Colonic mucosa (tissue), 4 donors: Measurements from ENCODE around the gene AMZ1. TPM values are rescaled to one million over a fixed set of nuclear protein-coding genes. Genes with fewer than 3 reads are reported as not detected.
A peak's percentile ranks its signal among the peaks of the same experiment; 100 is the strongest.

Experiments used
- DNase-seq: peaks from one replicate; pipeline ENCODE4 v3.0.0-alpha.2; 2020
- H3K27ac ChIP-seq: fragments of 200-600 bp; one replicate; pipeline ENCODE4 v1.8.0; 2021
- H3K27me3 ChIP-seq: fragments of 200-600 bp; one replicate; pipeline ENCODE4 v1.8.0; 2021
- H3K36me3 ChIP-seq: fragments of 200-600 bp; one replicate; pipeline ENCODE4 v1.8.0; 2021
- H3K4me1 ChIP-seq: fragments of 200-600 bp; one replicate; pipeline ENCODE4 v1.8.0; 2021; ENCODE audit warnings: mild to moderate bottlenecking
- H3K4me3 ChIP-seq: fragments of 200-600 bp; one replicate; pipeline ENCODE4 v1.8.0; 2021
- H3K9ac ChIP-seq, 2 donors: one replicate each; pipeline ENCODE4 v1.7.0; 2013; ENCODE audit warnings: control low read depth in 2 of 2, low read depth in 2 of 2, low read length in 2 of 2
- H3K9me3 ChIP-seq: fragments of 200-600 bp; one replicate; pipeline ENCODE4 v1.8.0; 2021
- intact Hi-C: fragments of 100-400 bp; cut with DNase I; formaldehyde crosslinking; loops from one replicate; pipeline ENCODE4 v1.14.1; 2022
- total RNA-seq, 2 donors: library from RNA; stranded (reverse); fragmentation: NEBNext Ultra II Directional in 1 of 2; extraction: Animal tissue kit (Norgen Biotek cat#: 25700) in 1 of 2; gene quantifications; one replicate each; pipeline ENCODE4 v1.2.1, GENCODE V29; 2021
- TF ChIP-seq, protein P1 (sequence below): fragments of 200-600 bp; IDR thresholded peaks from one replicate; pipeline ENCODE4 v1.8.0; 2022; ENCODE audit warnings: antibody characterized with exemption, mild to moderate bottlenecking
- donor health status: healthy.
- donor health status: DM: no; HTN: no; CAD: no.
- donor health status: DM: no; HTN: no; CAD: no.

Gene AMZ1
- total RNA-seq, 2 donors from 2014 or later: 0.08 TPM; not detected in 1

DNA sequence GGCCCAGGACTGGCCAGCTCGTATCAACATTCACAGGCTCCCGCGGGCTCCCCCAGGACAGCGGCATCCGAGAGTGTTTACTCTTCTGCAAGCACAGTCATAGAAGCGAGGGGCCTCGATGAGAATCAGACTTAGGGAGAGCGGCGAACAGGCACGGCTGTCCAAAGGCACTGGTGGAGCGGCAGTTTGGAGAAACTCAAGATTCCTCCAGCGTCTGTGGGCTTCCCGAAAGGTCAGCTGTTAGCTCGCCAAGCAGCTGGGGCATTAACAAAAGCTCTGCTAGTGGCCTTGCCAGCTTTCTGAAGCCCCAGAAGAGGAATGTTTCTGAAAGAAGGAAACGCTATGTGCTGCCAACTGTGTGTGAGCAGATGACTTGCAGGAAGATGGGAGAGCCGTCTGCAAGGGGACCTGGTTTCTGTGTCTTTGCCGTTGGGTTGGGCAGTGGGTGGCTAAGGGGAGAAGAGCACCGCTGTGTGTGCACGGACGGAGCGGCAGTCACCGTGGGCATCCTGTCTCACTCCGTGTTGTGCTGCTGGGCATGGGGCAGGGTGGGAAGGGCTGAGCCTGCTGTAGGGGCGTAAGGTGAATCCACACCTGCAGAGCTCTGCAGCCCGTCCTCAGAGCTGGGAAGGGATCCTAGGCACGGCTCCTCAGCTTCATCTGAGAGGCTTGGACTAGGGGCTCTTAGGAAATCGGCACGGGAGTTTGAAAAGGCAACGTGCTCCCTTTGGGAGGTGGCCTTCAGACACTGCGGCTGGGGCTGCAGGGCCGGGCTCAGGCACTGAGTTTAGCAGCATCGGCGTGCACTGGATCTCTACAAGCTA is 42.1 kb downstream of the AMZ1 start:
- H3K4me1 ChIP-seq: no peaks in the 10 kb centered on the region
- no peak overlapping the region for H3K9ac ChIP-seq
- no peak for DNase-seq
- H3K36me3 ChIP-seq: no peaks in the 10 kb centered on the region
- no peak overlapping the region for H3K4me3 ChIP-seq
- no peaks in the 10 kb centered on the region for H3K27me3 ChIP-seq
- H3K27ac ChIP-seq: peak overlapping the region; percentile 30
- H3K9me3 ChIP-seq: no peaks in the 10 kb centered on the region
- TF ChIP-seq, protein P1, sequence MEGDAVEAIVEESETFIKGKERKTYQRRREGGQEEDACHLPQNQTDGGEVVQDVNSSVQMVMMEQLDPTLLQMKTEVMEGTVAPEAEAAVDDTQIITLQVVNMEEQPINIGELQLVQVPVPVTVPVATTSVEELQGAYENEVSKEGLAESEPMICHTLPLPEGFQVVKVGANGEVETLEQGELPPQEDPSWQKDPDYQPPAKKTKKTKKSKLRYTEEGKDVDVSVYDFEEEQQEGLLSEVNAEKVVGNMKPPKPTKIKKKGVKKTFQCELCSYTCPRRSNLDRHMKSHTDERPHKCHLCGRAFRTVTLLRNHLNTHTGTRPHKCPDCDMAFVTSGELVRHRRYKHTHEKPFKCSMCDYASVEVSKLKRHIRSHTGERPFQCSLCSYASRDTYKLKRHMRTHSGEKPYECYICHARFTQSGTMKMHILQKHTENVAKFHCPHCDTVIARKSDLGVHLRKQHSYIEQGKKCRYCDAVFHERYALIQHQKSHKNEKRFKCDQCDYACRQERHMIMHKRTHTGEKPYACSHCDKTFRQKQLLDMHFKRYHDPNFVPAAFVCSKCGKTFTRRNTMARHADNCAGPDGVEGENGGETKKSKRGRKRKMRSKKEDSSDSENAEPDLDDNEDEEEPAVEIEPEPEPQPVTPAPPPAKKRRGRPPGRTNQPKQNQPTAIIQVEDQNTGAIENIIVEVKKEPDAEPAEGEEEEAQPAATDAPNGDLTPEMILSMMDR: no peak
- intact Hi-C loops: no loop called here

DNA sequence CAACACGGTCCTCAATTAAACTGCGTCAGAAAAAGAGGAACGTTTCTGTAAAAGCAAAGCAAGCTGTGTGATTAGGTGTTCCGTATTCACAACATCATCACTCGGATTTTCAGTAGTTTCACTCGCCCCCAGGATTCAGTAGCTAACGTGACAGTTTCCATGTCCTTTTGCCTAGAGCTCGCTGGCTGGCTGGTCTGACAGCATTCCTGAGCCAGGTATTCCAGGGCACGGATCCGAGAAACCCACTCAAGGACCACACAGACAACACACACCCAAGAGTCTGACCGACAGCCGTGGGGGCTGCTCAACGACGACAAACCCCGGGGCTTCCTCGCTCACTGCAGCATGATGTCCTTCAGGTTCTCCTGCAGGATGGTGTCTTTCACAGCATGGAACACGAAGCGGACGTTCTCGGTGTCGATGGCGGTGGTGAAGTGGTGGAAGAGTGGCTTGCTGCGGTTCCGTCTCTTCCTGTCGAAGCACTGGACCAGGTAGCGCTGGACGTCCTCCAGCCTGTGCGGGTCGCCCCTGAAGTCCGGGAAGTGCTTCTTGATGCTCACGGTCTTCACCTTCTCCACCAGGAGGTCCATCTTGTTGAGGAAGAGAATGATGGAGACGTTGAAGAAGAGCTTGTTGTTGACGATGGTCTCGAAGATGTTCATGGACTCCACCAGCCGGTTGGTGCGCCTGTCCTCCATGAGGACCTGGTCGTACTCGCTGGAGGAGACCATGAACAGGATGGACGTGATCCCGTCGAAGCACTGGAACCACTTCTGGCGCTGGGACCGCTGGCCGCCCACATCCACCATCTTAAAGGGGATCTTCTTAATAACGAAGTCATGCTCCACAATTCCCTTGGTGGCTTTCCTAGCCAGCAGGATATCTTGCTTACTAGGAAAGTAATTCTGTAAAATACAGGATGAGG is 43.1 kb downstream of the AMZ1 start:
- no peaks in the 10 kb centered on the region for H3K4me1 ChIP-seq
- H3K27me3 ChIP-seq: no peaks in the 10 kb centered on the region
- no peaks in the 10 kb centered on the region for H3K9me3 ChIP-seq
- DNase-seq: no peak
- TF ChIP-seq, protein P1: no peak
- no peak overlapping the region for H3K27ac ChIP-seq
- H3K4me3 ChIP-seq: no peak overlapping the region
- H3K36me3 ChIP-seq: no peaks in the 10 kb centered on the region
- H3K9ac ChIP-seq: no peak overlapping the region
- intact Hi-C loops: no loop called here

DNA sequence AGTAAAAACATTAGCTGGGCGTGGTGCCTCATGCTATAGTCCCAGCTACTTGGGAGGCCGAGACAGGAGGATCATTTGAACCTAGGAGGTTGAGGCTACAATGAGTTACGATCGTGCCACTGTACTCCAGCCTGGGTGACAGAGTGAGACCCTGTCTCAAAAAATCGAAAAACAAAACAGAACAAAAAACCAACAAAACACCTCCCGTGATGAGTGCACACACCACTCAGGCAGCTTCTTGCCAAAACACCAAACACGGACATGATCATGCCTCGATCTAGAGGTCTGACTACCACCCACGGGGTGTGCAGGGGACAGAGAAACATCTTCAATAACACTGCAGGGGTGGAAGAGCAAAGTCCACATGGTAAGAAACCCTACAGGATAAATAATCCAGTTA is 44.4 kb downstream of the AMZ1 start:
- Histone ChIP-seq H3K4me1 (no peaks in the 10 kb centered on the region), H3K36me3 (no peaks in the 10 kb centered on the region), H3K9me3 (no peaks in the 10 kb centered on the region), H3K27me3 (no peaks in the 10 kb centered on the region), H3K27ac (peak overlapping the region; percentile 49), H3K9ac (no peak overlapping the region), H3K4me3 (no peak overlapping the region)
- intact Hi-C loops: no loop called here
- no peak for DNase-seq
- TF ChIP-seq, protein P1: no peak

DNA sequence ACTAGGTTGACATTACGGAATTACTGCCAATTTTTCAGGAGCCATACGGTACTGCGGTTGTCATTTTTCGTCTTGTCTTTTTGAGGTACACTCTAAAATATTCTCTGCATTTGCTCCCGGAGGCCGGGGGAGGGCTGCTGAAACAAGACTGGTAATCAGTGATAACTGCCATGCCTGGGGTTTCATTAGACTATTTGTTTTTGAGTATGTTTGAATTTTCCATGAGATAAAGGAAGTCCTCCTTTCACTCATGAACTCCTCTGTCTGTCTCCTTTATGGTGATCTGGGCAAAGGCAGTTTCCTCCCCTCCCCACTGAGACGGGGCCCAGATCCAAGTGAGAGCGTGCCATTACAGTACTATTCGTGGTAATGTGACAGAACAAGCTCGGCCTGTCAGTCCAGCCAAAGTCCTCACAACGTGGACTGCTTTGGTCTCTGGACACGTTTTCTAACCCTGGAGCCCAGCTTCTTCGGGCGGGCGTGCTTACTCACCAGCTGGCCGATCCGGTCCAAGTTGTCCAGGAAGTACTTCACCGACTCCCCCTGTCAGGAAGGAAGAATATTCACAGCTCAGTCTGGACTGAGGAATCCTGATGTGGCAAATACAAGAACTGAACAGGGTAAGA is 45.1 kb downstream of the AMZ1 start:
- Histone ChIP-seq H3K4me1 (no peaks in the 10 kb centered on the region), H3K9ac (no peak overlapping the region), H3K27ac (peak overlapping the region; percentile 49), H3K9me3 (no peaks in the 10 kb centered on the region), H3K36me3 (no peaks in the 10 kb centered on the region), H3K27me3 (no peaks in the 10 kb centered on the region), H3K4me3 (no peak overlapping the region)
- TF ChIP-seq, protein P1: no peak
- peak; percentile 46 for DNase-seq
- intact Hi-C loops: no loop called here

DNA sequence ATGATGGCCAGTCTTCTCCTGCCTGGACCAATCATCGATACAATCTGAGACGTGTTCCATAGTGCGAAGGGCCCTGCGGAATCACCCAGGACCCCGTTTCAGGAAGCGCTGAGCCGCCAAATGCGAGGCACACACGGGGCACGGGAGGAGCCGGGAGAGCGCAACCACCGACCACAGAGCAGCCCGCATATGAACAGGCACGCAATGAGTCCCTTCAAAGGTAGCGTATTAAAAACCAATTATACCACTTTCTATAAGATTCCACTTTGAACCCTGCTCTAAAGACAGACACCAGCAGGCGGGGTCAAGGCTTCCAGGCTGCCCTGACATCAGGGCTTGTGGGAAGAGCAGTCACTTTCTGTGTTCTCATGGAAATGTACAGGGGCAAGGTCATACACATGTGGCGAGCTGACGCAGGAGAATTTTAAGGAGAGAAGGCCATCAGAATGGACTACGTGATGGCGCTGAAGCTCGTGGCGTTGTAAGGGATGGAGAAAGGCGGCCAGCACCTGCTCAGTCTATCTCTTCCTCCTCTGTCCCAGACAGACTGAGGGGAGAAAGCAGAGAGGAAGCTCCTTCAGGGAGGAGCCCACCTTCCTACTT is 46.2 kb downstream of the AMZ1 start:
- Histone ChIP-seq H3K9ac (no peak overlapping the region), H3K27ac (peak overlapping the region; percentile 29), H3K4me3 (no peak overlapping the region), H3K36me3 (no peaks in the 10 kb centered on the region), H3K9me3 (no peaks in the 10 kb centered on the region), H3K27me3 (no peaks in the 10 kb centered on the region), H3K4me1 (no peaks in the 10 kb centered on the region)
- TF ChIP-seq, protein P1: no peak
- no peak for DNase-seq
- intact Hi-C loops: no loop called here
